Upper lobe of left lung (tissue), 6 donors: ENCODE results near the gene SLC35B4. TPM values are rescaled to one million over a fixed set of nuclear protein-coding genes. Genes with fewer than 3 reads are reported as not detected.

Experiments
- ATAC-seq, 2 donors: fragments of 200-7000 bp; cut with Tn5 transposase; one replicate each; pipeline ENCODE4 v1.9.1; 2022; ENCODE audit warnings: mild to moderate bottlenecking in 2 of 2, moderate library complexity in 2 of 2; ENCODE audit not compliant: low FRiP score in 2 of 2
- DNase-seq, 2 donors: peaks; one replicate each; pipeline ENCODE4 v3.0.0-alpha.2; 2019 to 2020
- H3K27ac ChIP-seq, 4 donors: fragments of 200-600 bp; sonication (generic); one replicate each; pipeline ENCODE4 v1.5.1; 2016 to 2019
- H3K27me3 ChIP-seq, 4 donors: fragments of 200-600 bp; sonication (generic); one replicate each; pipeline ENCODE4 v1.5.1; 2017 to 2019
- H3K36me3 ChIP-seq, 4 donors: fragments of 200-600 bp; sonication (generic); one replicate each; pipeline ENCODE4 v1.5.1; 2016 to 2019
- H3K4me1 ChIP-seq, 4 donors: fragments of 200-600 bp; sonication (generic); one replicate each; pipeline ENCODE4 v1.5.1; 2018 to 2019
- H3K4me3 ChIP-seq, 4 donors: fragments of 200-600 bp; sonication (generic); one replicate each; pipeline ENCODE4 v1.5.1; 2017 to 2019; ENCODE audit warnings: mild to moderate bottlenecking in 2 of 4, moderate library complexity in 1 of 4
- H3K9me3 ChIP-seq, 4 donors: fragments of 200-600 bp; sonication (generic); one replicate each; pipeline ENCODE4 v1.5.1; 2018 to 2019
- CTCF ChIP-seq, 6 experiments: fragments of 450-650 bp in 4 of 6; fragments of 200-600 bp in 2 of 6; sonication (generic) in 2 of 6; IDR thresholded peaks; one replicate each; pipeline ENCODE4 v1.5.1; 2016 to 2019; ENCODE audit warnings: antibody characterized with exemption in 6 of 6
- EP300 ChIP-seq, 4 donors: sonication (generic); formaldehyde crosslinking; IDR thresholded peaks; one replicate each; pipeline ENCODE4 v1.5.1; 2017; ENCODE audit warnings: antibody characterized with exemption in 4 of 4, control low read depth in 2 of 4
- POLR2A ChIP-seq, 4 donors: fragments of 450-650 bp; IDR thresholded peaks; one replicate each; pipeline ENCODE4 v1.5.1; 2016 to 2017; ENCODE audit warnings: antibody characterized with exemption in 4 of 4, mild to moderate bottlenecking in 2 of 4
- POLR2AphosphoS5 ChIP-seq, 2 donors: sonication (generic); formaldehyde crosslinking; IDR thresholded peaks; one replicate each; pipeline ENCODE4 v1.5.1; 2017; ENCODE audit warnings: antibody characterized with exemption in 2 of 2
- WGBS, 2 donors: methylation state at CpG; one replicate each; pipeline ENCODE4 v1.1.5; 2017 to 2018; 5-methylcytosine and 5-hydroxymethylcytosine counted together
- total RNA-seq, 6 donors: library from RNA; depleted of rRNA in 4 of 6; stranded (reverse); fragments of >200 nt in 4 of 6; gene quantifications; one replicate each; pipeline versions ENCODE4 v1.1.0 to v1.2.1, GENCODE V29; 2016 to 2021
- donor health status: DM: no; HTN: no; CAD: no; lungs with moderate emphysema.
- donor health status: DM: no; HTN: yes; CAD: no; lungs with severe emphysema.

The SLC35B4 gene
- 10 to 100 TPM in 3 of 6 donors, 1 to 10 TPM in 3; 1.8 to 16.8 (median 11.2) TPM for total RNA-seq

- Histone ChIP-seq H3K27ac (peak within 1 kb of the TSS; percentile 67 to 86 (median 79)), H3K9me3 (no peaks in the 10 kb centered on the region), H3K4me1 (peaks cover 0 to 16% (median 4%) of the 10 kb centered on the region in 4 donors), H3K27me3 (no peaks in the 10 kb centered on the region), H3K36me3 (no peaks in the 10 kb centered on the region), H3K4me3 (peak within 1 kb of the TSS; percentile 90 to 99 (median 95))
- 0% methylated on average over 43 of the region's 69 CpGs; no CpG with 5 or more reads in 1 of the 2 donors for WGBS, 2 donors
- ATAC-seq = peak; percentile 99 to 100
- peak in 2 of 4 donors; percentile 35 to 49 for TF ChIP-seq POLR2A (IDR thresholded peaks at IDR 0.05)
- peak; percentile 70 to 82 for TF ChIP-seq POLR2AphosphoS5 (IDR thresholded peaks at IDR 0.05)
- TF ChIP-seq CTCF (IDR thresholded peaks at IDR 0.05) = peak; percentile 19 to 56 (median 36)
- TF ChIP-seq EP300 (IDR thresholded peaks at IDR 0.05) = no peak
- peak; percentile 96 to 99 for DNase-seq
Observed at GRCh38 chr7:134316539-134317344, at the start of gene SLC35B4. Gene SLC35B4 (minus strand): TSS chr7:134316930. CDS start chr7:134316751, 179 bp downstream.

- no peak for ATAC-seq
- peaks cover 0 to 8% (median 7%) of the 10 kb centered on the region in 4 donors for H3K4me1 ChIP-seq
Observed at GRCh38 chr7:134366481-134366880, 49.8 kb upstream of the SLC35B4 start.

GRCh38 chr7:134365341-134366054, 48.8 kb upstream of the SLC35B4 start:
- 60 to 71% methylated on average over 6 of the region's 6 CpGs for WGBS, 2 donors
- Histone ChIP-seq H3K9me3 (no peaks in the 10 kb centered on the region), H3K4me1 (peaks cover 0 to 8% (median 7%) of the 10 kb centered on the region in 4 donors), H3K27ac (no peak overlapping the region), H3K4me3 (no peak overlapping the region), H3K27me3 (no peaks in the 10 kb centered on the region), H3K36me3 (no peaks in the 10 kb centered on the region)
- peak in 1 of 2 donors; percentile 59 for ATAC-seq
- DNase-seq = no peak
- TF ChIP-seq POLR2A (IDR thresholded peaks at IDR 0.05) (no peak), POLR2AphosphoS5 (IDR thresholded peaks at IDR 0.05) (no peak), CTCF (IDR thresholded peaks at IDR 0.05) (no peak), EP300 (IDR thresholded peaks at IDR 0.05) (no peak)

More at GRCh38 chr7:134366481-134366880, 49.8 kb upstream of the SLC35B4 start:
- H3K36me3 ChIP-seq = no peaks in the 10 kb centered on the region
- H3K9me3 ChIP-seq = no peaks in the 10 kb centered on the region
- H3K27me3 ChIP-seq = no peaks in the 10 kb centered on the region
- TF ChIP-seq EP300 (IDR thresholded peaks at IDR 0.05) = no peak
- no peak for TF ChIP-seq POLR2AphosphoS5 (IDR thresholded peaks at IDR 0.05)
- no peak for TF ChIP-seq CTCF (IDR thresholded peaks at IDR 0.05)
- no peak for TF ChIP-seq POLR2A (IDR thresholded peaks at IDR 0.05)
- no peak overlapping the region for H3K27ac ChIP-seq
- no peak for DNase-seq
- 92% methylated on average over 1 of the region's 1 CpG for WGBS, 2 donors
- H3K4me3 ChIP-seq = no peak overlapping the region

GRCh38 chr7:134364619-134365037, 47.9 kb upstream of the SLC35B4 start:
- Histone ChIP-seq H3K4me1 (peaks cover 0 to 6% (median 4%) of the 10 kb centered on the region in 4 donors), H3K27me3 (no peaks in the 10 kb centered on the region), H3K27ac (no peak overlapping the region), H3K9me3 (no peaks in the 10 kb centered on the region), H3K36me3 (no peaks in the 10 kb centered on the region), H3K4me3 (no peak overlapping the region)
- DNase-seq (no peak), ATAC-seq (no peak)
- TF ChIP-seq EP300 (IDR thresholded peaks at IDR 0.05) (no peak), CTCF (IDR thresholded peaks at IDR 0.05) (no peak), POLR2A (IDR thresholded peaks at IDR 0.05) (no peak), POLR2AphosphoS5 (IDR thresholded peaks at IDR 0.05) (no peak)
